ENCODE measurements around the gene EPHA6.

DNA sequence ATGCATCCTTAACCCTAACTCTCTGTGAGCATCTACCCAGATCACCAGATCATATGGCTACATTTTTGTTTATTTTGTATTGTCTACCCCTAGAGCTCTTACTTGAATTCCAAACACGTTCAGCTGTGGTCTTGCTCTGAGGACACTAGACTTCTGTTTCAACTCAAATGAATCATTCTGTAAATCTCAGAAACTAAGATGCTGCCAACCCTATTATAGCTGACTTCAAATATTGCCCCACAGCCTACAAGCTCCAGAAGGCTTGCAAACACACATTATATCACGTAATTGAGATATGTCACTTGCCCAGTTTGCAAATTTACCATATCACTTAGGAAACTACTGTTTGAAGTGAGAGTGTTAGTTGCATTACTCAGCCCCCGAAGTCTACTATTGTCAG is 524.0 kb downstream of the EPHA6 start:
- TF ChIP-seq, protein P1, sequence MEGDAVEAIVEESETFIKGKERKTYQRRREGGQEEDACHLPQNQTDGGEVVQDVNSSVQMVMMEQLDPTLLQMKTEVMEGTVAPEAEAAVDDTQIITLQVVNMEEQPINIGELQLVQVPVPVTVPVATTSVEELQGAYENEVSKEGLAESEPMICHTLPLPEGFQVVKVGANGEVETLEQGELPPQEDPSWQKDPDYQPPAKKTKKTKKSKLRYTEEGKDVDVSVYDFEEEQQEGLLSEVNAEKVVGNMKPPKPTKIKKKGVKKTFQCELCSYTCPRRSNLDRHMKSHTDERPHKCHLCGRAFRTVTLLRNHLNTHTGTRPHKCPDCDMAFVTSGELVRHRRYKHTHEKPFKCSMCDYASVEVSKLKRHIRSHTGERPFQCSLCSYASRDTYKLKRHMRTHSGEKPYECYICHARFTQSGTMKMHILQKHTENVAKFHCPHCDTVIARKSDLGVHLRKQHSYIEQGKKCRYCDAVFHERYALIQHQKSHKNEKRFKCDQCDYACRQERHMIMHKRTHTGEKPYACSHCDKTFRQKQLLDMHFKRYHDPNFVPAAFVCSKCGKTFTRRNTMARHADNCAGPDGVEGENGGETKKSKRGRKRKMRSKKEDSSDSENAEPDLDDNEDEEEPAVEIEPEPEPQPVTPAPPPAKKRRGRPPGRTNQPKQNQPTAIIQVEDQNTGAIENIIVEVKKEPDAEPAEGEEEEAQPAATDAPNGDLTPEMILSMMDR (IDR thresholded peaks at IDR 0.05) = no peak
- TF ChIP-seq POLR2A (IDR thresholded peaks at IDR 0.05) (no peak), EP300 (IDR thresholded peaks at IDR 0.05) (no peak)
